GM18519 (cell line): ENCODE results near the gene FANCD2OS.
"Not testable (repeated sequence)": the region's sequence is repeated elsewhere in the genome, so short reads cannot be mapped to it uniquely, and the experiment has no call there.

Source experiments
- ATAC-seq: cut with Tn5 transposase; IDR thresholded peaks from one replicate; pipeline ENCODE4 v1.9.1; 2021; ENCODE audit warnings: mild to moderate bottlenecking, moderate library complexity; ENCODE audit not compliant: unreplicated experiment, low FRiP score

The FANCD2OS gene

GRCh38 chr3:10108091-10108490 lies at the start of gene FANCD2OS:
FANCD2OS (minus strand) TSS chr3:10108255; CDS start chr3:10104774, 3,481 bp downstream.
- ATAC-seq: no peak

GRCh38 chr3:10157031-10157430 lies 49.0 kb upstream of the FANCD2OS start:
- ATAC-seq: no peak

GRCh38 chr3:10155658-10156057 lies 47.6 kb upstream of the FANCD2OS start:
- no peak for ATAC-seq

- ATAC-seq: no peak
These were observed 47.0 kb upstream of the FANCD2OS start for GRCh38 chr3:10155123-10155472.

- no peak for ATAC-seq
These were observed 46.5 kb upstream of the FANCD2OS start for GRCh38 chr3:10154335-10155122.

- ATAC-seq: no peak
These were observed 42.9 kb upstream of the FANCD2OS start for GRCh38 chr3:10150987-10151386.

- no peak for ATAC-seq
These were observed 41.2 kb upstream of the FANCD2OS start for GRCh38 chr3:10149226-10149625.

GRCh38 chr3:10145685-10146084 lies 37.6 kb upstream of the FANCD2OS start:
- no peak for ATAC-seq

GRCh38 chr3:10142707-10143560 lies 34.9 kb upstream of the FANCD2OS start:
- no peak for ATAC-seq

- no peak for ATAC-seq
These were observed 33.0 kb upstream of the FANCD2OS start for GRCh38 chr3:10140996-10141546.

GRCh38 chr3:10137178-10137577 lies 29.1 kb upstream of the FANCD2OS start:
- no peak for ATAC-seq

GRCh38 chr3:10136426-10137005 lies 28.5 kb upstream of the FANCD2OS start:
- ATAC-seq: no peak

- not testable (repeated sequence) for ATAC-seq
These were observed 27.8 kb upstream of the FANCD2OS start for GRCh38 chr3:10135872-10136271.

GRCh38 chr3:10122724-10123123 lies 14.7 kb upstream of the FANCD2OS start:
- ATAC-seq: no peak

GRCh38 chr3:10121064-10121463 lies 13.0 kb upstream of the FANCD2OS start:
- ATAC-seq: no peak

- no peak for ATAC-seq
These were observed 11.3 kb upstream of the FANCD2OS start for GRCh38 chr3:10119376-10119775.

- ATAC-seq: no peak
These were observed 8.9 kb upstream of the FANCD2OS start for GRCh38 chr3:10116928-10117327.

GRCh38 chr3:10116138-10116460 lies 8.0 kb upstream of the FANCD2OS start:
- no peak for ATAC-seq

GRCh38 chr3:10115326-10116137 lies 7.5 kb upstream of the FANCD2OS start, which contains the start of gene BRK1:
BRK1 (plus strand) TSS chr3:10115675; CDS start chr3:10115702, 27 bp downstream.
- peak; percentile 96 for ATAC-seq

GRCh38 chr3:10106919-10107318 lies 1.1 kb downstream of the FANCD2OS start:
- no peak for ATAC-seq
